CD14-positive monocyte (primary cell): ENCODE data around the gene BCR. TPM values are rescaled to one million over a fixed set of nuclear protein-coding genes. Genes with fewer than 3 reads are reported as not detected.
A peak's percentile ranks its signal among the peaks of the same experiment; 100 is the strongest.

Experiments
- DNase-seq, 3 donors: peaks; one replicate each; pipeline ENCODE4 v3.0.0-alpha.2; 2011 to 2022
- H2AFZ ChIP-seq: 2 replicates; pipeline ENCODE4 v1.6.0; 2012; ENCODE audit warnings: mild to moderate bottlenecking, low read depth, low read length, inconsistent platforms; ENCODE audit not compliant: insufficient read depth, poor library complexity, severe bottlenecking
- H3K27ac ChIP-seq, 2 donors: 1 replicate in 1 of 2; 2 replicates in 1 of 2; pipeline ENCODE4 v1.5.1; 2012 to 2013; ENCODE audit warnings: low read length in 2 of 2, control low read depth in 1 of 2, inconsistent platforms in 1 of 2, low read depth in 1 of 2, mild to moderate bottlenecking in 1 of 2
- H3K27me3 ChIP-seq, 2 donors: one replicate each; pipeline versions ENCODE4 v1.6.0 to v1.6.1; 2011 to 2013; ENCODE audit warnings: low read length in 2 of 2; ENCODE audit not compliant: control insufficient read depth in 2 of 2, insufficient read depth in 2 of 2
- H3K36me3 ChIP-seq, 2 donors: replicated peaks in 1 of 2; 1 replicate in 1 of 2; 2 replicates in 1 of 2; pipeline versions ENCODE4 v1.5.1 to v1.6.1; 2012 to 2013; ENCODE audit warnings: low read length in 2 of 2, control low read depth in 1 of 2, inconsistent platforms in 1 of 2, mild to moderate bottlenecking in 1 of 2; ENCODE audit not compliant: insufficient read depth in 2 of 2, control insufficient read depth in 1 of 2
- H3K4me1 ChIP-seq, 2 donors: 1 replicate in 1 of 2; 2 replicates in 1 of 2; pipeline versions ENCODE4 v1.5.1 to v1.6.1; 2012 to 2013; ENCODE audit warnings: low read length in 2 of 2, control low read depth in 1 of 2, inconsistent platforms in 1 of 2, mild to moderate bottlenecking in 1 of 2, moderate library complexity in 1 of 2; ENCODE audit not compliant: insufficient read depth in 2 of 2, control insufficient read depth in 1 of 2
- H3K4me2 ChIP-seq: replicated peaks from 2 replicates; pipeline ENCODE3; 2012; ENCODE audit warnings: low read length, moderate library complexity, mild to moderate bottlenecking; ENCODE audit not compliant: poor library complexity, severe bottlenecking; ENCODE audit errors: extremely low read depth
- H3K4me3 ChIP-seq, 3 experiments: fragments of 200-600 bp in 1 of 3; sonication (generic) in 1 of 3; replicated peaks in 1 of 3; 1 replicate in 2 of 3; 2 replicates in 1 of 3; pipeline ENCODE4 v1.5.1; 2011 to 2013; ENCODE audit warnings: low read length in 3 of 3, mild to moderate bottlenecking in 3 of 3, control low read depth in 2 of 3, low read depth in 2 of 3, inconsistent platforms in 1 of 3, moderate library complexity in 1 of 3
- H3K79me2 ChIP-seq: 2 replicates; pipeline ENCODE4 v1.6.0; 2012; ENCODE audit warnings: mild to moderate bottlenecking, control low read depth, inconsistent platforms, low read length, moderate library complexity; ENCODE audit not compliant: insufficient read depth
- H3K9ac ChIP-seq: 2 replicates; pipeline ENCODE4 v1.6.0; 2017; ENCODE audit warnings: low read length, mild to moderate bottlenecking; ENCODE audit not compliant: insufficient read depth, poor library complexity, severe bottlenecking
- H3K9me3 ChIP-seq, 2 donors: replicated peaks in 1 of 2; 1 replicate in 1 of 2; 2 replicates in 1 of 2; pipeline versions ENCODE4 v1.5.1 to v1.6.1; 2012 to 2013; ENCODE audit warnings: low read length in 2 of 2, control low read depth in 1 of 2; ENCODE audit not compliant: control insufficient read depth in 1 of 2, insufficient read depth in 1 of 2
- H4K20me1 ChIP-seq: 2 replicates; pipeline ENCODE4 v1.6.0; 2012; ENCODE audit warnings: mild to moderate bottlenecking, low read length, control low read depth, moderate library complexity; ENCODE audit not compliant: insufficient read depth
- H3K27ac Mint-ChIP-seq, 7 donors: one replicate each; pipeline ENCODE4 v1.8.0; 2020; ENCODE audit warnings: mild to moderate bottlenecking in 7 of 7, mixed read lengths in 7 of 7, moderate library complexity in 6 of 7, inconsistent platforms in 2 of 7
- H3K27me3 Mint-ChIP-seq, 3 donors: one replicate each; pipeline ENCODE4 v1.8.0; 2021 to 2022; ENCODE audit warnings: low read depth in 3 of 3, mild to moderate bottlenecking in 3 of 3, mixed read lengths in 3 of 3, moderate library complexity in 3 of 3, inconsistent platforms in 1 of 3
- H3K36me3 Mint-ChIP-seq, 2 donors: one replicate each; pipeline ENCODE4 v1.8.0; 2020; ENCODE audit warnings: mixed read lengths in 2 of 2, inconsistent platforms in 1 of 2, mild to moderate bottlenecking in 1 of 2
- H3K4me1 Mint-ChIP-seq: one replicate; pipeline ENCODE4 v1.8.0; 2020; ENCODE audit warnings: mild to moderate bottlenecking, mixed read lengths
- H3K4me3 Mint-ChIP-seq, 2 donors: one replicate each; pipeline ENCODE4 v1.8.0; 2020; ENCODE audit warnings: mild to moderate bottlenecking in 2 of 2, mixed read lengths in 2 of 2, moderate library complexity in 1 of 2
- H3K9me3 Mint-ChIP-seq, 7 donors: one replicate each; pipeline ENCODE4 v1.8.0; 2020 to 2022; ENCODE audit warnings: mixed read lengths in 7 of 7, mild to moderate bottlenecking in 6 of 7, moderate library complexity in 6 of 7, inconsistent platforms in 2 of 7
- CTCF ChIP-seq: fragments of 200-600 bp; IDR thresholded peaks from one replicate; pipeline ENCODE4 v1.8.0; 2022; ENCODE audit warnings: antibody characterized with exemption, mild to moderate bottlenecking
- WGBS: methylation state at CpG from one replicate; pipeline ENCODE4 v1.1.5; 2013; ENCODE audit warnings: missing lambda C conversion rate; ENCODE audit not compliant: insufficient coverage; 5-methylcytosine and 5-hydroxymethylcytosine counted together
- intact Hi-C, 2 donors: fragments of 100-400 bp; cut with micrococcal nuclease; formaldehyde crosslinking; loops; one replicate each; pipeline versions ENCODE4 v1.15.0 to v1.15.1; 2023
- polyA plus RNA-seq, 3 donors: library from polyadenylated mRNA; depleted of rRNA in 1 of 3; unstranded in 2 of 3; stranded (reverse) in 1 of 3; fragments of 300-500 nt in 2 of 3; fragments of >200 nt in 1 of 3; fragmentation: Illumina TruSeq in 2 of 3; gene quantifications; 1 replicate in 2 of 3; 2 replicates in 1 of 3; pipeline ENCODE4 v1.2.3, GENCODE V29; 2012 to 2021

BCR gene
- polyA plus RNA-seq, 3 donors, result 0.97 to 20.9 (median 0.97) TPM

- H3K4me1 Mint-ChIP-seq, result peaks cover 55% of the 10 kb centered on the region
- Histone ChIP-seq H3K79me2 (peaks cover 93% of the 10 kb centered on the region), H3K27ac (no peak overlapping the region), H2AFZ (no peak overlapping the region), H3K4me3 (no peak overlapping the region), H3K27me3 (no peaks in the 10 kb centered on the region), H3K9ac (no peak overlapping the region), H3K4me1 (peaks cover 10 to 31% of the 10 kb centered on the region in 2 donors), H3K36me3 (peaks cover 0 to 19% of the 10 kb centered on the region in 2 donors), H3K9me3 (peaks cover 0 to 4% of the 10 kb centered on the region in 2 donors), H4K20me1 (peaks cover 89% of the 10 kb centered on the region), H3K4me2 (no peak overlapping the region)
- no peak overlapping the region for H3K27ac Mint-ChIP-seq
- WGBS, result 86% methylated on average over 5 of the region's 9 CpGs
- TF ChIP-seq CTCF, result no peak
- H3K4me3 Mint-ChIP-seq, result no peak overlapping the region
- peaks cover 0 to 12% (median 4%) of the 10 kb centered on the region in 7 donors for H3K9me3 Mint-ChIP-seq
- peaks cover 0 to 4% (median 0%) of the 10 kb centered on the region in 3 donors for H3K27me3 Mint-ChIP-seq
- H3K36me3 Mint-ChIP-seq, result peaks cover 10 to 31% of the 10 kb centered on the region in 2 donors
- no peak for DNase-seq
- intact Hi-C loops, result no loop called here
These were observed 58.4 kb downstream of the BCR start for GRCh38 chr22:23238707-23239106.

GRCh38 chr22:23239429-23239828 is 59.1 kb downstream of the BCR start:
- no peak overlapping the region for H3K4me2 ChIP-seq
- Mint-ChIP-seq H3K36me3 (peaks cover 11 to 32% of the 10 kb centered on the region in 2 donors), H3K27ac (peak overlapping the region in 2 of 7 donors; percentile 20 to 42), H3K9me3 (peaks cover 0 to 12% (median 4%) of the 10 kb centered on the region in 7 donors), H3K4me3 (no peak overlapping the region), H3K4me1 (peaks cover 58% of the 10 kb centered on the region), H3K27me3 (peaks cover 0 to 4% (median 0%) of the 10 kb centered on the region in 3 donors)
- H3K79me2 ChIP-seq, result peaks cover 91% of the 10 kb centered on the region
- H3K27me3 ChIP-seq, result no peaks in the 10 kb centered on the region
- no peak overlapping the region for H2AFZ ChIP-seq
- peaks cover 0 to 4% of the 10 kb centered on the region in 2 donors for H3K9me3 ChIP-seq
- peaks cover 0 to 19% of the 10 kb centered on the region in 2 donors for H3K36me3 ChIP-seq
- peaks cover 11 to 36% of the 10 kb centered on the region in 2 donors for H3K4me1 ChIP-seq
- intact Hi-C loops, result no loop called here
- no peak for DNase-seq
- no peak overlapping the region for H3K9ac ChIP-seq
- H4K20me1 ChIP-seq, result peaks cover 91% of the 10 kb centered on the region
- H3K4me3 ChIP-seq, result no peak overlapping the region
- no peak overlapping the region for H3K27ac ChIP-seq
- no peak for TF ChIP-seq CTCF
- no CpG with 5 or more reads among the region's 2 CpGs for WGBS
